ENCODE measurements around the gene ETFB. TPM values are rescaled to one million over a fixed set of nuclear protein-coding genes. Genes with fewer than 3 reads are reported as not detected.

ETFB gene
- total RNA-seq, 2 donors from 2014 or later: 58.7 to 61.5 TPM

GRCh38 chr19:51305479-51305878 is 60.7 kb downstream of the ETFB start:
- WGBS, 2 donors: 49 to 55% methylated on average over 3 of the region's 3 CpGs
- ATAC-seq: no peak
- H3K27ac ChIP-seq: no peak overlapping the region
- intact Hi-C loops (cut with DNase I): no loop called here
- H3K4me3 ChIP-seq: no peak overlapping the region
- H3K9me3 ChIP-seq: peaks cover 0 to 24% (median 0%) of the 10 kb centered on the region in 3 donors
- H3K36me3 ChIP-seq (replicated peaks in 1 of 2; ENCODE audit: insufficient read depth in 1 of 2, low read depth in 2 of 2): no peaks in the 10 kb centered on the region
- TF ChIP-seq POLR2A (IDR thresholded peaks at IDR 0.05) (no peak), CTCF (IDR thresholded peaks at IDR 0.05) (no peak)
- no peak for DNase-seq
- H3K4me1 ChIP-seq: no peaks in the 10 kb centered on the region
- H3K27me3 ChIP-seq: no peaks in the 10 kb centered on the region

GRCh38 chr19:51301266-51301665 is 64.9 kb downstream of the ETFB start:
- Histone ChIP-seq H3K36me3 (replicated peaks in 1 of 2; ENCODE audit: insufficient read depth in 1 of 2, low read depth in 2 of 2) (no peaks in the 10 kb centered on the region), H3K4me3 (no peak overlapping the region), H3K27me3 (no peaks in the 10 kb centered on the region), H3K4me1 (no peaks in the 10 kb centered on the region), H3K27ac (no peak overlapping the region), H3K9me3 (peaks cover 0 to 15% (median 0%) of the 10 kb centered on the region in 3 donors)
- TF ChIP-seq CTCF (IDR thresholded peaks at IDR 0.05) (no peak), POLR2A (IDR thresholded peaks at IDR 0.05) (no peak)
- intact Hi-C loops (cut with DNase I): no loop called here
- WGBS, 2 donors: 55 to 62% methylated on average over 6 to 7 of the region's 7 CpGs
- ATAC-seq: no peak
- DNase-seq: no peak

GRCh38 chr19:51297406-51297805 is 68.8 kb downstream of the ETFB start:
- DNase-seq: no peak
- no peak overlapping the region for H3K27ac ChIP-seq
- H3K36me3 ChIP-seq (replicated peaks in 1 of 2; ENCODE audit: insufficient read depth in 1 of 2, low read depth in 2 of 2): no peaks in the 10 kb centered on the region
- peaks cover 0 to 1% (median 0%) of the 10 kb centered on the region in 3 donors for H3K9me3 ChIP-seq
- TF ChIP-seq POLR2A (IDR thresholded peaks at IDR 0.05) (no peak), CTCF (IDR thresholded peaks at IDR 0.05) (no peak)
- no peak for ATAC-seq
- H3K27me3 ChIP-seq: no peaks in the 10 kb centered on the region
- no peaks in the 10 kb centered on the region for H3K4me1 ChIP-seq
- WGBS, 2 donors: 40 to 55% methylated on average over 5 of the region's 5 CpGs
- no peak overlapping the region for H3K4me3 ChIP-seq
- intact Hi-C loops (cut with DNase I): no loop called here

- intact Hi-C loops (cut with DNase I): no loop called here
- no peak overlapping the region for H3K4me3 ChIP-seq
- no peak overlapping the region for H3K27ac ChIP-seq
- no peaks in the 10 kb centered on the region for H3K4me1 ChIP-seq
- TF ChIP-seq POLR2A (IDR thresholded peaks at IDR 0.05) (no peak), CTCF (IDR thresholded peaks at IDR 0.05) (no peak)
- no peak for ATAC-seq
- H3K9me3 ChIP-seq: no peaks in the 10 kb centered on the region
- WGBS, 2 donors: 27 to 39% methylated on average over 6 to 9 of the region's 9 CpGs
- H3K36me3 ChIP-seq (replicated peaks in 1 of 2; ENCODE audit: insufficient read depth in 1 of 2, low read depth in 2 of 2): no peaks in the 10 kb centered on the region
- no peak for DNase-seq
- no peaks in the 10 kb centered on the region for H3K27me3 ChIP-seq
Observed at GRCh38 chr19:51296336-51297093, 69.7 kb downstream of the ETFB start.

All from body of pancreas (tissue), 4 donors.